Ishikawa (cell line): ENCODE measurements around the gene CRX.

Experiments used
- NFIC ChIP-seq: IDR thresholded peaks from 2 replicates; pipeline ENCODE4 v1.6.1; 2012
- USF1 ChIP-seq: IDR thresholded peaks from 2 replicates; pipeline ENCODE4 v1.6.1; 2012

DNA sequence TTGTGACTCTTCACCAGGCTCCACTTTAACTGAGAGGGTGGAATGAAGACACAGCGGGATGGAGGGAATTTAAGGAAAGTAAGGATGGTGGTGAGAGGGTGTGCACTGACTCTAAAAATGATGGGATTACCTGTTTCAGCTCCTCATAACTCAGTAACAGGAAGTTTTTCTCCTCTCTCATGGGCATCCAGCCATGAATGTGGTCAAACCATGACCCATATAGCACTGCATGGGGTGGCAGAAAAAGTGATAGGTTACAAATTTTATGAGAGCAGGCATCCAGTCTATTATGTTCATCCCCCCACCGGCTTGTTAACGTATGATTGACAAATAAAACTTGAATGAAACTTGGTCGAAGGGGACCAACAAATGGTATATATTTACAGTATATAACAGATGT lies 57.2 kb downstream of the CRX start:
- TF ChIP-seq USF1 (no peak), NFIC (no peak)
